Activated CD4-positive, alpha-beta T cell treated with anti-CD3 and anti-CD28 coated beads for 48 hours (primary cell): Measurements from ENCODE around the gene RFC4.

ENCODE experiments used
- DNase-seq: peaks from one replicate; pipeline ENCODE4 v3.0.0-alpha.2; 2020

RFC4 gene

GRCh38 chr3:186742618-186743380 lies 63.5 kb downstream of the RFC4 start:
- no peak for DNase-seq
